Ishikawa (cell line): Measurements from ENCODE around the gene FOXP4.
A peak's percentile ranks its signal among the peaks of the same experiment; 100 is the strongest.

Experiments
- CEBPB ChIP-seq: IDR thresholded peaks from 2 replicates; pipeline ENCODE4 v1.6.1; 2012
- CREB1 ChIP-seq: IDR thresholded peaks from 2 replicates; pipeline ENCODE4 v1.6.1; 2012; ENCODE audit warnings: low read depth
- EP300 ChIP-seq: IDR thresholded peaks from 2 replicates; pipeline ENCODE4 v1.6.1; 2012; ENCODE audit warnings: borderline replicate concordance
- FOXM1 ChIP-seq: IDR thresholded peaks from 2 replicates; pipeline ENCODE4 v1.6.1; 2012; ENCODE audit warnings: low read depth, borderline replicate concordance
- MAX ChIP-seq: IDR thresholded peaks from 2 replicates; pipeline ENCODE4 v1.6.1; 2012
- NFIC ChIP-seq: IDR thresholded peaks from 2 replicates; pipeline ENCODE4 v1.6.1; 2012
- RAD21 ChIP-seq: IDR thresholded peaks from 2 replicates; pipeline ENCODE4 v1.6.1; 2012; ENCODE audit warnings: low read depth
- REST ChIP-seq: IDR thresholded peaks from 2 replicates; pipeline ENCODE4 v1.6.1; 2012; ENCODE audit warnings: low read depth, mild to moderate bottlenecking
- TAF1 ChIP-seq: IDR thresholded peaks from 2 replicates; pipeline ENCODE4 v1.6.1; 2012; ENCODE audit warnings: low read depth, mild to moderate bottlenecking
- TCF12 ChIP-seq: IDR thresholded peaks from 2 replicates; pipeline ENCODE4 v1.6.1; 2012; ENCODE audit warnings: low read depth
- TEAD4 ChIP-seq: IDR thresholded peaks from 2 replicates; pipeline ENCODE4 v1.6.1; 2012
- USF1 ChIP-seq: IDR thresholded peaks from 2 replicates; pipeline ENCODE4 v1.6.1; 2012
- YY1 ChIP-seq: IDR thresholded peaks from 2 replicates; pipeline ENCODE4 v1.6.1; 2012; ENCODE audit warnings: low read depth
- ZBTB7A ChIP-seq: IDR thresholded peaks from 2 replicates; pipeline ENCODE4 v1.6.1; 2012; ENCODE audit warnings: low read depth

- TF ChIP-seq TEAD4 (no peak), USF1 (no peak), EP300 (no peak), FOXM1 (no peak), TAF1 (no peak), RAD21 (no peak), YY1 (no peak), REST (no peak), TCF12 (peak; percentile 51), MAX (peak; percentile 70; the same call in 1 of the 2 replicates), NFIC (no peak), CREB1 (no peak), CEBPB (no peak), ZBTB7A (no peak)
Observed at GRCh38 chr6:41505122-41506049, 40.8 kb upstream of the FOXP4 start.
